NK-92 (cell line): ENCODE measurements around the gene LCN9.
"Not testable (repeated sequence)": the region's sequence is repeated elsewhere in the genome, so short reads cannot be mapped to it uniquely, and the experiment has no call there.

Experiments used
- DNase-seq: peaks from one replicate; lab custom pipeline; 2025; ENCODE audit not compliant: unreplicated experiment; lab: John Stamatoyannopoulos, UW

LCN9 gene

GRCh38 chr9:135670721-135671590 is 7.8 kb downstream of the LCN9 start:
- DNase-seq, result no peak

DNA sequence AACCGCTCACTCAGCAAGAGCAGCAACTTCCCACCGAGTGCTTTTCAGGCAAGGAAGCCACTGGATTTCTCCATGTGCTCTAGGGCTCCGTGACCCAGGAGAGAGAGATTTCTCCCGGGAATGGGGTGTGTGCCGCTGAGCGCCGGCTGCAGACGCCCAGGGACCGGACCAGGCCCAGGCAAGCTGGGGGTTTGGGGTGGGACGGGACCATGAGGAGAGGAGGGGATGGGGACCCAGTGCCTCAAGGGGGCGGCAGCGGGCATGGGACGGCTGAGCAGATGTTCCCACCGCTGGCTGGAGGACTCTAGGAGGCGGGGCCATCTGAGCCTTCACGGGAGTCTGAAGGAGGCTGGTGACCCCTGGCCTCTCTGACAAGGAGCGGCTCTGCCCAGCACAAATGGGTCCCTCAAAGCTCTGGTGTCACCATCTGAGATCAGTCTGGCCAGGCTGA is 8.5 kb downstream of the LCN9 start:
- DNase-seq, result no peak

DNA sequence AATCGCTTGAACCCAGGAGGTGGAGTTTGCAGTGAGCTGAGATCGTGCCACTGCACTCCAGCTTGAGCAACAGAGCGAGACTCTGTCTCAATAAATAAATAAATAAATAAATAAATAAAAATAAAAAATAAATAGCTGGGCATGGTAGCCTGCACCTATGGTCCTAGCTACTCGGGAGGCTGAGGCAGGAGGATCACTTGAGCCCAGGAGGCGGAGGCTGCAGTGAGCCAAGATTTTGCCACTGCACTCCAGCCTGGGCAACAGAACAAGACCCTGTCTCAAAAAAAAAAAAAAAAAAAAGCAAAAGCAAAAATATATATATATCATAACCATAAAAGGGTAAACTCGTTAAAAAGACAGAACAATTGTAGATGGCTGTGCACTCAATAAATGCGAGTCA is 9.7 kb downstream of the LCN9 start:
- not testable (repeated sequence) for DNase-seq

- DNase-seq, result no peak
These were observed 10.8 kb downstream of the LCN9 start for GRCh38 chr9:135673941-135674340.

DNA sequence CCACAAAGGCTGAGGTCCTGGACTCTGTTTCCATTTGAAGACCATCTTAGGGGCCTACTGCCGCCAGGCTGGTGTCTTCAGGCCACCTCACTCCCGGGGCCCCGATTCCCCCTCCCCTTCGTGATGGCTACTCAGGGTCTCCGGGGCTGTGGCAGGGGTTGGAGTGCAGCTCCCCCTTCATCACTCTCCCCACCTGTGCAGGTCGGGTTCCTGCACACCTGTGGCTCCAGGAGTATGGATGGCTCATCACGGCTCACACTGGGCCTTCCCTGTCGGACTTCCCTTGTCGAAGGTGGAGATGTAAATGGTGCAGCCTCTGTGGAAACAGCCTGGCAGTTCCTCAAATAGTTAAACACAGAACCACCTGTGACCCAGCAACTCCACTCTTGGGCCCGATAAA is 11.9 kb downstream of the LCN9 start:
- DNase-seq, result no peak

- no peak for DNase-seq
These were observed 13.8 kb downstream of the LCN9 start for GRCh38 chr9:135676891-135677290.

DNA sequence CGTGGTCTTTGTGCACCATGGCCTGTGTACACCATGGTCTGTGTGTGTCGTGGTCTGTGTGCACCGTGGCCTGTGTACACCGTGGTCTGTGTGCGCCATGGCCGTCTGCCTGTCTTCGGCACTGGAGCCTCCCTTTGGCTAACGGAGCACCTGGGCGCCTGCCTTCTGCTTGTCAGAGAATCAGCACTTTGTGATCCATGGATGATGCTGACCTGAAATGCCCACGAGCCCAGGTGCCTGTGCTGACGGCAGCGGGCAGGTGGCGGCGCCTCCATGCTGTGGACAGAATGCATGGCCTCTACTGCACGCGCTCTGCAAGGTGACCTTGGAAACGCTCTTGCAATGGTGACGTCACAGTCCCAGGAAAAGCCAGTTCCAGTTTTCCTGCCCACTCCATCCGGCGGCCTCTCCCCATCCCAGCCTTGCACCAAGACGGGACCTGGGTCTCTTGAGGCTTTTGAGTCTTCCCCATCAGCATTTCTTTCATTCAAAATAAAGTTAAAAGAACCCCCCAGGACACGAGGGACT is 14.6 kb downstream of the LCN9 start:
- DNase-seq, result no peak

DNA sequence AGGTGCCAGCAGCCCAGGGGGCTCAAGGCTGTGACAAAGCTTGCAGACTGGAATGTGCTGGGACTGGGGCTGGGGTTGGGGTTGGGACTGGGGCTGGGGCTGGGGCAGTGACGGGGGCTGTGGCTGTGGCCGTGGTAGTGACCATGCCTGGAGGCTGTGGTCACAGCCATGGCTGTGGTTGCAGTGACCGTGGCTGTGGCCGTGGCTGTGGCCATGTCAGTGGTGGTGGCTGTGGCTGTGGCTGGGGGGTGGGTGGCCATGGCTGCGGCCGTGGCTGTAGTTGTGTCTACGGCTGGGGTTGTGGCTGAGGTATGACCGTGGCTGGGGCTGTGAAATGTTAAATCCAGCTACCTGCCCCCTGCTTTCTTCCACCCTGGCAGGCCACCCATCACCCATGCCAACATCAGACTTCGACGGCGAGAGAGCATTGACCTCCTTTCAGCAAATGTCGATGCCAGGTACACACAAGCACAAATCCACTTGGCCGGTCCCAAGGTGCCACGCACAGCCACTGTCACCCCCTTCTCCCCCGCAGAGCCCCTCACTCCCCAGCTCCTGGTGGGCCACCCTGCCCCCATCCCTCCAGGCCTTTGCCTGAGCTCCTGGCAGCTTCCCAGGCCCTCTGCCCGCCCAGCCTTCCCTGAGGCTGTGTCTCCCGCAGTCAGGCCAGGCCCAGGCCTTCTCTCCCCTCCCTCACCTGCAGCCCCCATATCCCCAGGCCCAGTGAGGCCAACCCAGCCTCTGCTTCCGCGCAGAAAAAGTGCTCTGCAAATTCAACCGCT is 15.3 kb downstream of the LCN9 start:
- DNase-seq, result no peak

GRCh38 chr9:135680056-135680455 is 16.9 kb downstream of the LCN9 start:
- DNase-seq, result no peak

- no peak for DNase-seq
These were observed 18.1 kb downstream of the LCN9 start for GRCh38 chr9:135681161-135681560.

DNA sequence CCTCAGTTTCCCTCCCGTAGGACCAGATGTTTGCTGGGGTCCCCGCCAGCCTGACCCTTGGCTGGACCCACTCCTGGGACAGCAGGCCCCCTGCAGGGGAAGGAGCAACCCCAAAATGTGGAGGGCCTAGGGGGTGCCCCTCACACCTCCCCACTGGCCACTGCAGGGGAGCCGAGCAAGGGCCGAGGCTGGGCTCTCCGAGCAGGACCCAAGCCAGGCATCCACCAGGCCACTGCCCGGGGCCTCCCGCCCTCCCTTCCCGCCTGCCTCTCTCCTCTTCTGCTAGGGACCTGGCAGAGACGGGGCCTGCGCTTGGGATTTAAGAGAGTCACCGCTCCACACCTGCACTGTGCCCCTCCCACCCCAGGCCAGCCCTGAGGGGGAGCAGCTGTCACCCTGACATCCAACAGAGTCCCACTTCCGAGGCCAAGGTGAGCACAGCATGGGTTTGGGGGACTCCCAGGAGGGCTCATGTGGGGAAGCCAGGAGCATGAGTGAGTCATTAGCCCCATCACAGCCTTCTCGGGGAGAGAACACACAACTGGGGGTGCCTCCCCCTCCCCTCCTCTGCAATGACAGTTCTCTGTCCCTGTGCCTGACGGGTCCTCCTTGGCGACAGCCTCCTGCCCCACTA is 20.4 kb downstream of the LCN9 start:
- DNase-seq, result no peak

DNA sequence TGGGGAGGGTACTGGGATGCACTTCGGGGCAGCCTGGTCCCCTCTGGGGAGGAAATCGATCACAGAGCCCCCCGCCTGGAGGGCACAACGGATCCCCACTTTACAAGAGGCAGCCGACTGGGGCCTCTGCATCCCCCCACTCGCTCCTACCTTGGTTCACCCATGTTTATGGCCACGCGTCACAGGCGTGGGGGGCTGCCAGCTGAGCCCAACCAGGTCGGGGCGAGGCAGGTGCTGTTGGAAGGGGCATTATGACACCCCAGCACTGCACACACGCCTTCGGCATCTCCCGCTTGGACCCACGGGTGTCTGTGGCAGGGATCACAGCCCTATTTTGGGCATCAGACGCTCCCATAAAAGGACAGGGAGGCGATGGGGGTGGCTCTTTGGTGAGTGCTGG is 21.6 kb downstream of the LCN9 start:
- no peak for DNase-seq

- no peak for DNase-seq
These were observed 24.1 kb downstream of the LCN9 start for GRCh38 chr9:135687216-135687615.

DNA sequence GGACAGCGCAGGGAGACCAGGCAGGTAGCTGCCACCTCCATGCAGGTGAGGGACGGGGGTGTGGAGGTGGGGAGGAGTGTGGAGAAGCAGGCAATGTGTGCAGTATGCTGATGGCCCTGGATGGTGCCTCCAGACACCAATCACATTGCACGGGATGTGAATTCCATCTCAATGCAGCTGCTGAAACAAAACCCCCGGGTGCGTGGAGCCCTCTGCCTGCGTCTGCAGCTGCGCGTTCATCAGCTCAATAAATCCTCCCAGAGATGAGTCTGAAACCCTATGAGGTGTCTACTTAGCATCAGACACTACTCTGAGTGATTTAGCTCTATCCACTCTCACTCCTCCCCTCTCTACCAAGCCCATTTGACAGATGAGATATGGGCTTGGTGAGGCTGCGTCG is 25.9 kb downstream of the LCN9 start:
- DNase-seq, result no peak

DNA sequence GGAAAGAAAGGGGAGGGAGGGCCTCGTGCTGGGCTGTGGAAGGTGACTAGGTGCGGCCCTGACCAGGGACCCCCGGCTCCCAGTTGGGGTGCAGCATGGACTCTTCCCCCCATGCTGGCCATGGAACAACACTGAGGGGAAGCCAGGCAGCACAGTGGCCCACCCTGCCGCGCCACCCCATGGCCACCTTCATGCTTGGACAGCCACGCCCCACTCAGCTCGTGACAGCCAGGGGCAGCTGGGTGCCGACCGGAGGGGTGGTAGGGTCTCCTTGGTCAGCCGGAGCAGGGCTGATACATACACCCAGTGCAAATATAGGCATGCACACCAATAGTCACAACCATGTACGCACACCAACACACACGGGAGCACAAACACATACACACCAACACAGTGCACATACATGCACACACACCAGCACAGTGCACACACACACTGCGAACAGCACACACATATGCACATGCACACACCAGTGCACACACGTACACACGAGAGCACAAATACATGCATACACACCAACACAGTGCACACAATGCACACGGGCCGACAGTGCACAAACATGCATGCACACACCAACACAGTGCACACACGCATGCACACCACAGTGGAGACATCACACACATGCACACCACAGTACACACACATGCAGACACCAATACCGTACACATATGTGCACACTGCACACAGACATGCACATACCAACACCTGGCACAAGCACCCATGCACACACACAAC is 27.9 kb downstream of the LCN9 start:
- no peak for DNase-seq

DNA sequence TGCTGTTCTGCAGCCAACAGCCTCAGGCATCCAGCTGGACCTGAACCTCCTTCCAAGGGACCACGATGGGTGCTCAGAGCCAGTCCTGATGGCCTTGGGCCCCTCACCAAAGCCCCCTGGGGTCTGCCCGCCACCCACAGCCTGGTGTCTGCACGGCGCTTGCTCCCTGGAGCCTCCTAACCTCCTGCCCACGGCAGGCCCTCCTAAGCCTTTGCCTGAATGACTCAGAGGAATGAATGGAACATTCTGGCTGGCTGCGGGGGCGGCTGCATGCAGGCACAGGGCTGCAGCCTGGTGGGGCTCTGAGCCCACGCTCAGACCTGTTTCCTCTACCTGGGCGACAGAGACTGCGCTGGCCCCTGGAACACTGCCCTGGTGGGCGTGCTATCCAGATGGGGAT is 29.3 kb downstream of the LCN9 start:
- no peak for DNase-seq

DNA sequence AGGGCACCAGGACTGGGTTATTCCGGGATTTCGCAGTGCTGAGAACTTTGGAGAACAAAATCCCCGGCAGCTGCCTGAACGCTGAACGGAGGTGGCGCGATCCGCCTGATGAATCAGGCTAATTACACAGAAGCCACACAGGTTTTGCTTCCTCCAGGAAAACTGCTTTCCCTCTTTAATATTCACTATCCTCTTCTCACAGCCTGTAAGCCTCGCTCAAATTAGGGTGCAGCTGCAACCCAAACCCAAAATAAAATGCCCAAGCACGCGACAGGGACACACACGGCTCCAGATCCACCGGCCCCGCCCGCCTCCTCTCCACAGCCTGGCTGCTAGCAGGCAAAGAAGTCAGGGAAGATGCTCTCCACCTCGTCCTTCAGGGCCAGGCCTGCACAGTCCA is 30.2 kb downstream of the LCN9 start:
- no peak for DNase-seq

DNA sequence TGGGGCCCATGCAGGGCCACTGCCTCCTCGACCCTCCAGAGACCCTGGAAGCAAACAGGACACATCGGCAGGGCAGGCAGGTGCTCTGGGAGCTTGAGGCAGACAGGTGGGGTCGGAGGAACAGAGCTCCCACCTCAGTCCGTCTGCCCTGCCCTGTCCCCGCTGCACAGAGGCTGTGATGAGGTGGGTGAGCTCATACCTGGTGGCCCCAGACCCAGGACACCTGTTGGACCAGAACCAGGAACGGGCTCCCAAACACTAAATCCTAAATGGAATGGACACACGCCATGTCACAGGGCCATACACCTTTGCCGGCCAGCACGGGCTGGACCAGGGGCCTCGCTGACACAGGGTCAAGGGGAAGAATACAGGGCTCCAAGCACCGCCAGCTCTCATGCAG is 30.7 kb downstream of the LCN9 start:
- no peak for DNase-seq

- no peak for DNase-seq
These were observed 31.3 kb downstream of the LCN9 start for GRCh38 chr9:135694414-135694813.

DNA sequence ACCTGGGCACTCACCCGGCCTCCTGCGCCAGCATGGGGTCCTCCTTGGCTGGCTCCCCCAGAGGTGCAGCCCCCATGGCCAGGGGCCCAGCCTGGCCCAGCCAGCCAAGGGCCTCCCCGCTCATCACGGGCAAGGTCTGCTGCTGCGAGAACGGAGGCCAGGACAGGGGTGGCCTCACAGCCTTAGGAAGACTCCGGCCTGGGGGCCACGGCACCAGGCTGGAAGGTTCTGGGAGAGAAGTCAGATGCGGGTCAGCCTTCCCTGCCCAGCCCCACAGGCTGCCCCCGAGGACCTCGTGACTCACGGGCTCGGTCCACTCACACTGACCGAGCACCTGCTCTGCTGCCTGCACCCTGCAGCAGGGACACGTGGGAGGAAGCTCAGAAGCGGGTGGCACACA is 31.9 kb downstream of the LCN9 start:
- no peak for DNase-seq

DNA sequence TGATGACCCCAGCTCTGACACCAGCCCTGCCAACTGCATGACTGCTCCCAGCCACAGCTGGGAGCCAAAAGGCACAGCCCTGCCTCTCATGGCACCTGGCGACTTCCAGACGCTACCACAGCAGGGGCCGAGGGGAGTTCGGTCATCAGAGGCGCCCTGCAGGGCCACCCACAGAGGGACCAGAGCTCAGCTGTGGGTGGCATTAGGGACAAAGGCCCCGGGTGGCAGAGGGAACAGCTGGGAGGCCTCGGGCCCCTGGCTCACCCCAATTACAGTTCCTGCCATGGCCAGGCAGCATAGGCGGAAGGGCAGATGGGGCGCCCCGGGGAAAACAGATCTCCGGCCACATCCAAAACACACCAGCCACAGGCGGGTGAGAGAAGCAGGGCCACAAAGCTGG is 32.5 kb downstream of the LCN9 start:
- DNase-seq, result no peak
